Measurements from ENCODE around the gene PSD.

Gene PSD

DNA sequence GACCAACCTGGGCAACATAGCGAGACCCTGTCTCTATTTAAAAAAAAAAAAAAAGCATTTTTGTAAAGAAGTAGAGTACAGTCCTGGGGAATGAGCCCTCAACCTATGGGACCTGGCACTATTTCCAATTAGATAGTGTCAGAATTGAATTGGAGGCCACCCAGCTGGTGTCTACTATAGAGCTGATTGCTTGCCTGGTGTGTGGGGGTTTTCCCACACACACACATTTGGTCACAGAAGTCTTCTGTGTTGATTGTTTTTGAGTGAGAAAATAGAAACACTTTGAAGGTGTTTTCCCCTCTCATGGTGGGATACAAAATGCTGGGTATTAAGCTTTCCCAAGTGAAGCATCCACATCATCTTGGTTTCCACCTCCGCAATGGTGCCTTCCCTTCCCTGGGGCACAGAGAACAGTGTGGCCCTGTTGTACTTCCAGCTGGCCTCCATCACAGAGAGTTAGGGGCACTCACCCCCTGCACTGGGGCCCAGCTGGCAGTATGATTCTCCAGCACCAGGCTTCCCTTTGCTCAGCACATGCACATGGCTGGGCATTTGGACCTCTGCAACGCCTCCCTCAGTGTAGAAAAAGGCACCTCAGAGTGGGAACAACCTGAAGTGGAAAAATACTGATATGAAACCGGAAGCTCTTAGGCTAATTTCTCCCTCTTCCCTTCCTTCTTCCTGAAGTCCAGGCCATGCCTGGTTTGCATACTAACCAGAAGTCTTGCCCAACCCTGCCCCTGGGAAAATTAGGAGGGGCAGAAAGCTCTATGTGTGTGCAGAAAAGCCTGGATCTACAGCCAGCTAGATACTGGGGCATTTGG, 33.8 kb downstream of the PSD start:
- H3K4me1 ChIP-seq (ENCODE audit: control insufficient read depth in 2 of 2, insufficient read depth in 1 of 2, low read depth in 1 of 2, low read length in 2 of 2): no peaks in the 10 kb centered on the region
- no peak overlapping the region for H3K9ac ChIP-seq (ENCODE audit: low read depth, low read length, poor library complexity)
- no peak overlapping the region for H2BK5ac ChIP-seq (ENCODE audit: low read length)
- H3K27ac ChIP-seq (replicated peaks; ENCODE audit: low read length): no peak overlapping the region
- no peak overlapping the region for H2AFZ ChIP-seq (ENCODE audit: low read length)
- H3K36me3 ChIP-seq (replicated peaks in 1 of 2; ENCODE audit: control insufficient read depth in 2 of 2, insufficient read depth in 2 of 2, low read length in 2 of 2): peaks cover 20 to 33% of the 10 kb centered on the region in 2 donors
- H3K14ac ChIP-seq (ENCODE audit: low read length): no peak overlapping the region
- no peak overlapping the region for H2BK15ac ChIP-seq (ENCODE audit: low read length)
- no peak overlapping the region for H3K4ac ChIP-seq (ENCODE audit: low read length)
- no peak overlapping the region for H2BK120ac ChIP-seq (ENCODE audit: low read depth, low read length)
- no peak overlapping the region for H2BK12ac ChIP-seq (ENCODE audit: low read length)
- H3K18ac ChIP-seq (ENCODE audit: low read length): no peak overlapping the region
- no CpG with 5 or more reads among the region's 4 CpGs for WGBS, 2 donors (ENCODE audit: extremely low coverage in 2 of 2, insufficient read length in 2 of 2, insufficient replicate concordance in 1 of 2)
- no peak overlapping the region for H3K23ac ChIP-seq (ENCODE audit: low read depth, low read length, poor library complexity)
- H3K4me2 ChIP-seq (ENCODE audit: insufficient read depth, low read length, poor library complexity, severe bottlenecking): no peak overlapping the region
- no peaks in the 10 kb centered on the region for H3K9me3 ChIP-seq (replicated peaks in 1 of 2; ENCODE audit: control insufficient read depth in 2 of 2, insufficient read depth in 1 of 2, low read depth in 1 of 2, low read length in 2 of 2)
- no peak overlapping the region for H3K4me3 ChIP-seq (ENCODE audit: low read length in 2 of 2)
- DNase-seq (ENCODE audit: low spot score): no peak
- peaks cover 0 to 2% (median 0%) of the 10 kb centered on the region in 3 experiments for H3K27me3 ChIP-seq (ENCODE audit: control insufficient read depth in 3 of 3, insufficient read depth in 3 of 3, low read depth in 1 of 3, low read length in 3 of 3)
- no peaks in the 10 kb centered on the region for H3K79me1 ChIP-seq (ENCODE audit: low read depth, low read length)
- H4K8ac ChIP-seq (ENCODE audit: low read depth, low read length): no peak overlapping the region
- no peak overlapping the region for H4K91ac ChIP-seq (ENCODE audit: low read depth, low read length, poor library complexity)
- no peak overlapping the region for H2AK5ac ChIP-seq (ENCODE audit: low read depth, low read length)

DNA sequence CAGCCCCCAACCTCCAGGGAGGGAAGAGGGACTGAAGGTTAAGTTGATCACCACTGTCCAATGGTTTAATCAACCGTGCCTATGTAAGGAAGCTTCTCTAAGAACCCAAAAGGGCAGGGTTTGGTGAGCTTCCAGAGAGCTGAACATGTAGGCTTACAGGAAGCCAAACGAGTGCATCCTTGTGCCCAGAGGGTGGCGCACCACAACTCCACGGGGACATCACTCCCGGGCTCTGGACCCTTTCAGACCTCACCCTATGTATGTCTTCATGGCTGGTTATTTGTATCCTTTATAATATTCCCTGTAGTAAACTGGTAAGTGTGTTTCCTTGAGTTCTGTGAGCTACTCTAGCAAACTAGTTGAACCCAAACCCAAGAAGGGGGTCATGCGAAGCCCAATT, 34.5 kb downstream of the PSD start:
- no peak overlapping the region for H4K91ac ChIP-seq (ENCODE audit: low read depth, low read length, poor library complexity)
- no peak overlapping the region for H2BK15ac ChIP-seq (ENCODE audit: low read length)
- no peak overlapping the region for H3K14ac ChIP-seq (ENCODE audit: low read length)
- H2AK5ac ChIP-seq (ENCODE audit: low read depth, low read length): no peak overlapping the region
- no peak overlapping the region for H2AFZ ChIP-seq (ENCODE audit: low read length)
- no peak overlapping the region for H3K23ac ChIP-seq (ENCODE audit: low read depth, low read length, poor library complexity)
- no peak overlapping the region for H3K4me3 ChIP-seq (ENCODE audit: low read length in 2 of 2)
- no peak overlapping the region for H3K9ac ChIP-seq (ENCODE audit: low read depth, low read length, poor library complexity)
- H3K4me1 ChIP-seq (ENCODE audit: control insufficient read depth in 2 of 2, insufficient read depth in 1 of 2, low read depth in 1 of 2, low read length in 2 of 2): no peaks in the 10 kb centered on the region
- H3K79me1 ChIP-seq (ENCODE audit: low read depth, low read length): no peaks in the 10 kb centered on the region
- H2BK12ac ChIP-seq (ENCODE audit: low read length): no peak overlapping the region
- no peak overlapping the region for H4K8ac ChIP-seq (ENCODE audit: low read depth, low read length)
- peaks cover 27 to 40% of the 10 kb centered on the region in 2 donors for H3K36me3 ChIP-seq (replicated peaks in 1 of 2; ENCODE audit: control insufficient read depth in 2 of 2, insufficient read depth in 2 of 2, low read length in 2 of 2)
- no peak overlapping the region for H3K18ac ChIP-seq (ENCODE audit: low read length)
- H3K27ac ChIP-seq (replicated peaks; ENCODE audit: low read length): no peak overlapping the region
- WGBS, 2 donors (ENCODE audit: extremely low coverage in 2 of 2, insufficient read length in 2 of 2, insufficient replicate concordance in 1 of 2): no CpG with 5 or more reads among the region's 6 CpGs
- H2BK120ac ChIP-seq (ENCODE audit: low read depth, low read length): no peak overlapping the region
- H3K27me3 ChIP-seq (ENCODE audit: control insufficient read depth in 3 of 3, insufficient read depth in 3 of 3, low read depth in 1 of 3, low read length in 3 of 3): peaks cover 0 to 2% (median 0%) of the 10 kb centered on the region in 3 experiments
- no peaks in the 10 kb centered on the region for H3K9me3 ChIP-seq (replicated peaks in 1 of 2; ENCODE audit: control insufficient read depth in 2 of 2, insufficient read depth in 1 of 2, low read depth in 1 of 2, low read length in 2 of 2)
- no peak overlapping the region for H2BK5ac ChIP-seq (ENCODE audit: low read length)
- no peak for DNase-seq (ENCODE audit: low spot score)
- H3K4me2 ChIP-seq (ENCODE audit: insufficient read depth, low read length, poor library complexity, severe bottlenecking): no peak overlapping the region
- H3K4ac ChIP-seq (ENCODE audit: low read length): no peak overlapping the region

DNA sequence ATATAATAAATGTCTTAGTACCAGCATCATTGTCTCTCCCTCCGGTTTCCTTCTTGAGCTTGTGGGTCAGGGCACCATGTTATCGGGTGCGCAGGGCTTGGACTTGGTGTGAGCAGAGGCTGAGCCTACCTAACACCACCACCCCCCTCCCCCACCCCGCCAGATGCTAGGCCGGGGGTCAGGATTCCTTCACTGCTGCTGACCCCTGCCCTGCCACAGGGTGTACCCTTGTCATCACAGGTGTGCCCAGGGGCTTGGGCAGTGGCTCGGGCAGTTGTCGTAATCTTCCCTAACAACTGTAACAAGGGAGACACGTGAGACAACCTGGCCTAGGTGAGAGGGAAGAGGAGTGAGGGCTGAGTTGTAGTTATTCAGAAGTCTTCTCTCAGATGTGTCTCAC, 35.7 kb downstream of the PSD start:
- Histone ChIP-seq H3K14ac (ENCODE audit: low read length) (no peak overlapping the region), H4K91ac (ENCODE audit: low read depth, low read length, poor library complexity) (no peak overlapping the region), H3K9me3 (replicated peaks in 1 of 2; ENCODE audit: control insufficient read depth in 2 of 2, insufficient read depth in 1 of 2, low read depth in 1 of 2, low read length in 2 of 2) (no peaks in the 10 kb centered on the region), H3K27me3 (ENCODE audit: control insufficient read depth in 3 of 3, insufficient read depth in 3 of 3, low read depth in 1 of 3, low read length in 3 of 3) (peaks cover 0 to 2% (median 0%) of the 10 kb centered on the region in 3 experiments), H3K18ac (ENCODE audit: low read length) (no peak overlapping the region), H3K23ac (ENCODE audit: low read depth, low read length, poor library complexity) (no peak overlapping the region), H2BK120ac (ENCODE audit: low read depth, low read length) (no peak overlapping the region), H3K36me3 (replicated peaks in 1 of 2; ENCODE audit: control insufficient read depth in 2 of 2, insufficient read depth in 2 of 2, low read length in 2 of 2) (peaks cover 29 to 50% of the 10 kb centered on the region in 2 donors), H2AK5ac (ENCODE audit: low read depth, low read length) (no peak overlapping the region), H3K9ac (ENCODE audit: low read depth, low read length, poor library complexity) (no peak overlapping the region), H3K4me1 (ENCODE audit: control insufficient read depth in 2 of 2, insufficient read depth in 1 of 2, low read depth in 1 of 2, low read length in 2 of 2) (no peaks in the 10 kb centered on the region), H3K79me1 (ENCODE audit: low read depth, low read length) (no peaks in the 10 kb centered on the region), H3K4me2 (ENCODE audit: insufficient read depth, low read length, poor library complexity, severe bottlenecking) (no peak overlapping the region), H2BK15ac (ENCODE audit: low read length) (no peak overlapping the region), H3K4ac (ENCODE audit: low read length) (no peak overlapping the region), H3K27ac (replicated peaks; ENCODE audit: low read length) (no peak overlapping the region), H3K4me3 (ENCODE audit: low read length in 2 of 2) (no peak overlapping the region), H2BK5ac (ENCODE audit: low read length) (no peak overlapping the region), H2BK12ac (ENCODE audit: low read length) (no peak overlapping the region), H4K8ac (ENCODE audit: low read depth, low read length) (no peak overlapping the region), H2AFZ (ENCODE audit: low read length) (no peak overlapping the region)
- no CpG with 5 or more reads among the region's 8 CpGs for WGBS, 2 donors (ENCODE audit: extremely low coverage in 2 of 2, insufficient read length in 2 of 2, insufficient replicate concordance in 1 of 2)
- no peak for DNase-seq (ENCODE audit: low spot score)

DNA sequence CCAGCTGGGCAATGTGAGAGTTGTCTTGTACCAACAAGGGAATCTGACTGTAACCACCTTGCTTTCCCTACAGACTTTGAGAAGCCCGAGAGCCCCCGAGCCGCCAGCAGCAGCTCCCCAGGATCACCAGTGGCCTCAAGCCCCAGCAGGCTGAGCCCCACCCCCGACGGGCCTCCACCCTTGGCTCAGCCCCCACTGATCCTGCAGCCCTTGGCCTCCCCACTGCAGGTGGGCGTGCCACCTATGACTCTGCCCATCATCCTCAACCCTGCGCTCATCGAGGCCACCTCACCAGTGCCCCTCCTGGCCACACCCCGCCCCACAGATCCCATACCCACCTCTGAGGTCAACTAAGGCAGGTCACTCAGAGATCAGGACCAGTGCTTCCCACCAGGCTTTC, 36.6 kb downstream of the PSD start:
- H3K27me3 ChIP-seq (ENCODE audit: control insufficient read depth in 3 of 3, insufficient read depth in 3 of 3, low read depth in 1 of 3, low read length in 3 of 3): peaks cover 0 to under 1% (median 0%) of the 10 kb centered on the region in 3 experiments
- H3K14ac ChIP-seq (ENCODE audit: low read length): no peak overlapping the region
- no peak for DNase-seq (ENCODE audit: low spot score)
- H3K27ac ChIP-seq (replicated peaks; ENCODE audit: low read length): no peak overlapping the region
- H3K9ac ChIP-seq (ENCODE audit: low read depth, low read length, poor library complexity): no peak overlapping the region
- H3K36me3 ChIP-seq (replicated peaks in 1 of 2; ENCODE audit: control insufficient read depth in 2 of 2, insufficient read depth in 2 of 2, low read length in 2 of 2): peaks cover 30 to 52% of the 10 kb centered on the region in 2 donors
- no CpG with 5 or more reads among the region's 9 CpGs for WGBS, 2 donors (ENCODE audit: extremely low coverage in 2 of 2, insufficient read length in 2 of 2, insufficient replicate concordance in 1 of 2)
- no peaks in the 10 kb centered on the region for H3K79me1 ChIP-seq (ENCODE audit: low read depth, low read length)
- no peak overlapping the region for H4K8ac ChIP-seq (ENCODE audit: low read depth, low read length)
- H2BK5ac ChIP-seq (ENCODE audit: low read length): no peak overlapping the region
- no peak overlapping the region for H2BK15ac ChIP-seq (ENCODE audit: low read length)
- no peak overlapping the region for H2BK12ac ChIP-seq (ENCODE audit: low read length)
- H2AK5ac ChIP-seq (ENCODE audit: low read depth, low read length): no peak overlapping the region
- no peak overlapping the region for H3K4me2 ChIP-seq (ENCODE audit: insufficient read depth, low read length, poor library complexity, severe bottlenecking)
- H3K23ac ChIP-seq (ENCODE audit: low read depth, low read length, poor library complexity): no peak overlapping the region
- no peak overlapping the region for H4K91ac ChIP-seq (ENCODE audit: low read depth, low read length, poor library complexity)
- H3K18ac ChIP-seq (ENCODE audit: low read length): peak overlapping the region; percentile 28
- H2AFZ ChIP-seq (ENCODE audit: low read length): no peak overlapping the region
- no peak overlapping the region for H3K4ac ChIP-seq (ENCODE audit: low read length)
- no peak overlapping the region for H3K4me3 ChIP-seq (ENCODE audit: low read length in 2 of 2)
- no peaks in the 10 kb centered on the region for H3K4me1 ChIP-seq (ENCODE audit: control insufficient read depth in 2 of 2, insufficient read depth in 1 of 2, low read depth in 1 of 2, low read length in 2 of 2)
- no peaks in the 10 kb centered on the region for H3K9me3 ChIP-seq (replicated peaks in 1 of 2; ENCODE audit: control insufficient read depth in 2 of 2, insufficient read depth in 1 of 2, low read depth in 1 of 2, low read length in 2 of 2)
- no peak overlapping the region for H2BK120ac ChIP-seq (ENCODE audit: low read depth, low read length)
